Astrocyte (in vitro differentiated cells and primary cell): ENCODE measurements around the gene TLNRD1.

ENCODE experiments used
- CTCF ChIP-seq: IDR thresholded peaks from 2 replicates; pipeline ENCODE4 v1.5.1; 2011; ENCODE audit warnings: low read depth, mild to moderate bottlenecking, inconsistent platforms, low read length, moderate library complexity; ENCODE audit not compliant: insufficient read depth
- EZH2 ChIP-seq: IDR thresholded peaks from 2 replicates; pipeline ENCODE4 v1.6.1; 2012; ENCODE audit warnings: mild to moderate bottlenecking, low read length, inconsistent platforms; ENCODE audit not compliant: insufficient read depth

GRCh38 chr15:80970658-80971057 lies 30.1 kb upstream of the TLNRD1 start:
- TF ChIP-seq EZH2 (no peak), CTCF (no peak)
